Karpas-422 (cell line): ENCODE measurements around the gene CIAO2B. TPM values are rescaled to one million over a fixed set of nuclear protein-coding genes. Genes with fewer than 3 reads are reported as not detected.
"Not testable (repeated sequence)": the region's sequence is repeated elsewhere in the genome, so short reads cannot be mapped to it uniquely, and the experiment has no call there.

Source experiments
- DNase-seq: peaks from one replicate; pipeline ENCODE4 v3.0.0-alpha.2; 2015
- H2AFZ ChIP-seq: fragments of 200-600 bp; sonication (generic); 2 replicates; pipeline ENCODE4 v1.6.1; 2014; ENCODE audit warnings: antibody characterized with exemption, low read length, mixed read lengths
- H3K27ac ChIP-seq: fragments of 200-600 bp; sonication (generic); 2 replicates; pipeline ENCODE4 v1.5.1; 2014; ENCODE audit warnings: mild to moderate bottlenecking, low read length, moderate library complexity
- H3K27me3 ChIP-seq: fragments of 200-600 bp; sonication (generic); 2 replicates; pipeline ENCODE4 v1.6.1; 2014; ENCODE audit warnings: low read length, mixed read lengths
- H3K36me3 ChIP-seq: fragments of 200-600 bp; sonication (generic); 2 replicates; pipeline ENCODE4 v1.6.1; 2014; ENCODE audit warnings: low read length, mixed read lengths; ENCODE audit not compliant: insufficient read depth
- H3K4me1 ChIP-seq: fragments of 200-600 bp; sonication (generic); 2 replicates; pipeline ENCODE4 v1.6.1; 2014; ENCODE audit warnings: mild to moderate bottlenecking, low read length, mixed read lengths
- H3K4me2 ChIP-seq: fragments of 200-600 bp; sonication (generic); 2 replicates; pipeline ENCODE4 v1.6.1; 2014; ENCODE audit warnings: low read length, low read depth, mild to moderate bottlenecking; ENCODE audit not compliant: poor library complexity, severe bottlenecking
- H3K4me3 ChIP-seq: fragments of 200-600 bp; sonication (generic); 2 replicates; pipeline ENCODE4 v1.5.1; 2014; ENCODE audit warnings: mild to moderate bottlenecking, antibody characterized with exemption, low read length, mixed read lengths
- H3K79me2 ChIP-seq: fragments of 200-600 bp; sonication (generic); 2 replicates; pipeline ENCODE4 v1.6.1; 2014; ENCODE audit warnings: mild to moderate bottlenecking, low read length, mixed read lengths
- H3K9ac ChIP-seq: fragments of 200-600 bp; sonication (generic); 2 replicates; pipeline ENCODE4 v1.6.0; 2014; ENCODE audit warnings: low read length
- H3K9me2 ChIP-seq: fragments of 200-600 bp; sonication (generic), shearing (Covaris generic); replicated peaks from 2 replicates; pipeline ENCODE4 v1.6.0; 2014; ENCODE audit warnings: mild to moderate bottlenecking, low read length, moderate library complexity; ENCODE audit not compliant: insufficient read depth
- H3K9me3 ChIP-seq: fragments of 300-700, 200-600 bp; sonication (generic); 2 replicates; pipeline ENCODE4 v1.6.1; 2014; ENCODE audit warnings: low read length, mixed read lengths
- H4K20me1 ChIP-seq: fragments of 200-600 bp; sonication (generic); 2 replicates; pipeline ENCODE4 v1.6.1; 2014; ENCODE audit warnings: mild to moderate bottlenecking, antibody characterized with exemption, low read length, low read depth; ENCODE audit not compliant: insufficient read depth
- total RNA-seq: library from RNA; depleted of rRNA; stranded (reverse); fragments of >200 nt; shearing (Covaris generic); gene quantifications from 2 replicates; pipeline ENCODE4 v1.2.3, GENCODE V29; 2014; ENCODE audit warnings: low replicate concordance

The CIAO2B gene
- total RNA-seq, 1 experiment from 2014 or later: 121 TPM

GRCh38 chr16:66946974-66947301, 12.7 kb upstream of the CIAO2B start:
- Histone ChIP-seq H3K9me3 (no peaks in the 10 kb centered on the region), H3K9ac (no peak overlapping the region), H3K36me3 (no peaks in the 10 kb centered on the region), H4K20me1 (no peaks in the 10 kb centered on the region), H3K4me1 (peaks cover 3% of the 10 kb centered on the region; the same call in 1 of the 2 replicates), H2AFZ (no peak overlapping the region), H3K27me3 (no peaks in the 10 kb centered on the region), H3K79me2 (no peaks in the 10 kb centered on the region), H3K4me2 (no peak overlapping the region), H3K4me3 (no peak overlapping the region), H3K9me2 (no peaks in the 10 kb centered on the region), H3K27ac (no peak overlapping the region)
- no peak for DNase-seq

GRCh38 chr16:66946541-66946940, 12.3 kb upstream of the CIAO2B start:
- H3K27ac ChIP-seq: no peak overlapping the region
- H3K9ac ChIP-seq: no peak overlapping the region
- no peaks in the 10 kb centered on the region for H3K79me2 ChIP-seq
- no peaks in the 10 kb centered on the region for H3K36me3 ChIP-seq
- no peaks in the 10 kb centered on the region for H3K9me2 ChIP-seq
- H3K4me1 ChIP-seq: peaks cover 3% of the 10 kb centered on the region; the same call in 1 of the 2 replicates
- no peak overlapping the region for H3K4me2 ChIP-seq
- H2AFZ ChIP-seq: no peak overlapping the region
- no peak overlapping the region for H3K4me3 ChIP-seq
- H4K20me1 ChIP-seq: no peaks in the 10 kb centered on the region
- DNase-seq: no peak
- no peaks in the 10 kb centered on the region for H3K9me3 ChIP-seq
- no peaks in the 10 kb centered on the region for H3K27me3 ChIP-seq

- DNase-seq: no peak
- Histone ChIP-seq H3K36me3 (no peaks in the 10 kb centered on the region), H3K4me1 (peaks cover 3% of the 10 kb centered on the region; the same call in 1 of the 2 replicates), H4K20me1 (no peaks in the 10 kb centered on the region), H3K4me3 (no peak overlapping the region), H2AFZ (no peak overlapping the region), H3K4me2 (no peak overlapping the region), H3K27me3 (no peaks in the 10 kb centered on the region), H3K9me3 (no peaks in the 10 kb centered on the region), H3K9me2 (no peaks in the 10 kb centered on the region), H3K27ac (no peak overlapping the region), H3K9ac (no peak overlapping the region), H3K79me2 (no peaks in the 10 kb centered on the region)
Observed at GRCh38 chr16:66945939-66946338, 11.7 kb upstream of the CIAO2B start.

- not testable (repeated sequence) for H3K4me1 ChIP-seq, H3K4me3 ChIP-seq, H3K4me2 ChIP-seq, H3K9me2 ChIP-seq, H3K9ac ChIP-seq, H3K79me2 ChIP-seq, H3K27me3 ChIP-seq, H4K20me1 ChIP-seq, H3K36me3 ChIP-seq, H3K27ac ChIP-seq, DNase-seq, H2AFZ ChIP-seq, H3K9me3 ChIP-seq
Observed at GRCh38 chr16:66944971-66945370, 10.8 kb upstream of the CIAO2B start.

- Histone ChIP-seq H3K79me2 (no peaks in the 10 kb centered on the region), H4K20me1 (no peaks in the 10 kb centered on the region), H3K27me3 (no peaks in the 10 kb centered on the region), H3K36me3 (0 out of 2 replicates have a peak, but pooled peaks cover 2% of the 10 kb centered on the region), H3K27ac (no peak overlapping the region), H3K9ac (no peak overlapping the region), H3K9me2 (no peaks in the 10 kb centered on the region), H3K4me1 (peaks cover 3% of the 10 kb centered on the region; the same call in 1 of the 2 replicates), H3K4me2 (no peak overlapping the region), H2AFZ (no peak overlapping the region), H3K4me3 (no peak overlapping the region), H3K9me3 (no peaks in the 10 kb centered on the region)
- DNase-seq: no peak
Observed at GRCh38 chr16:66944054-66944441, 9.8 kb upstream of the CIAO2B start.

GRCh38 chr16:66943426-66944053, 9.3 kb upstream of the CIAO2B start:
- no peaks in the 10 kb centered on the region for H3K9me3 ChIP-seq
- no peak for DNase-seq
- H3K9me2 ChIP-seq: no peaks in the 10 kb centered on the region
- H3K79me2 ChIP-seq: no peaks in the 10 kb centered on the region
- H3K4me2 ChIP-seq: no peak overlapping the region
- no peak overlapping the region for H2AFZ ChIP-seq
- no peaks in the 10 kb centered on the region for H4K20me1 ChIP-seq
- peaks cover 3% of the 10 kb centered on the region; the same call in 1 of the 2 replicates for H3K4me1 ChIP-seq
- H3K27me3 ChIP-seq: no peaks in the 10 kb centered on the region
- 0 out of 2 replicates have a peak, but pooled peaks cover 2% of the 10 kb centered on the region for H3K36me3 ChIP-seq
- no peak overlapping the region for H3K27ac ChIP-seq
- H3K4me3 ChIP-seq: no peak overlapping the region
- H3K9ac ChIP-seq: no peak overlapping the region

GRCh38 chr16:66942981-66943380, 8.8 kb upstream of the CIAO2B start:
- Histone ChIP-seq H3K4me1 (peaks cover 3% of the 10 kb centered on the region; the same call in 1 of the 2 replicates), H3K9me2 (no peaks in the 10 kb centered on the region), H3K4me3 (no peak overlapping the region), H3K27me3 (no peaks in the 10 kb centered on the region), H3K36me3 (0 out of 2 replicates have a peak, but pooled peaks cover 2% of the 10 kb centered on the region), H3K4me2 (no peak overlapping the region), H3K9me3 (no peaks in the 10 kb centered on the region), H3K79me2 (no peaks in the 10 kb centered on the region), H3K27ac (no peak overlapping the region), H2AFZ (no peak overlapping the region), H4K20me1 (no peaks in the 10 kb centered on the region), H3K9ac (no peak overlapping the region)
- DNase-seq: no peak

GRCh38 chr16:66940236-66940635, 6.0 kb upstream of the CIAO2B start:
- Histone ChIP-seq H3K9me3 (no peaks in the 10 kb centered on the region), H3K27ac (no peak overlapping the region), H3K4me2 (no peak overlapping the region), H3K9me2 (no peaks in the 10 kb centered on the region), H3K36me3 (0 out of 2 replicates have a peak, but pooled peaks cover 2% of the 10 kb centered on the region), H4K20me1 (no peaks in the 10 kb centered on the region), H3K4me3 (no peak overlapping the region), H2AFZ (no peak overlapping the region), H3K4me1 (peaks cover 8% of the 10 kb centered on the region), H3K27me3 (no peaks in the 10 kb centered on the region), H3K9ac (no peak overlapping the region), H3K79me2 (peaks cover 14% of the 10 kb centered on the region)
- no peak for DNase-seq
